ENCODE results near the gene NEXN.

DNA sequence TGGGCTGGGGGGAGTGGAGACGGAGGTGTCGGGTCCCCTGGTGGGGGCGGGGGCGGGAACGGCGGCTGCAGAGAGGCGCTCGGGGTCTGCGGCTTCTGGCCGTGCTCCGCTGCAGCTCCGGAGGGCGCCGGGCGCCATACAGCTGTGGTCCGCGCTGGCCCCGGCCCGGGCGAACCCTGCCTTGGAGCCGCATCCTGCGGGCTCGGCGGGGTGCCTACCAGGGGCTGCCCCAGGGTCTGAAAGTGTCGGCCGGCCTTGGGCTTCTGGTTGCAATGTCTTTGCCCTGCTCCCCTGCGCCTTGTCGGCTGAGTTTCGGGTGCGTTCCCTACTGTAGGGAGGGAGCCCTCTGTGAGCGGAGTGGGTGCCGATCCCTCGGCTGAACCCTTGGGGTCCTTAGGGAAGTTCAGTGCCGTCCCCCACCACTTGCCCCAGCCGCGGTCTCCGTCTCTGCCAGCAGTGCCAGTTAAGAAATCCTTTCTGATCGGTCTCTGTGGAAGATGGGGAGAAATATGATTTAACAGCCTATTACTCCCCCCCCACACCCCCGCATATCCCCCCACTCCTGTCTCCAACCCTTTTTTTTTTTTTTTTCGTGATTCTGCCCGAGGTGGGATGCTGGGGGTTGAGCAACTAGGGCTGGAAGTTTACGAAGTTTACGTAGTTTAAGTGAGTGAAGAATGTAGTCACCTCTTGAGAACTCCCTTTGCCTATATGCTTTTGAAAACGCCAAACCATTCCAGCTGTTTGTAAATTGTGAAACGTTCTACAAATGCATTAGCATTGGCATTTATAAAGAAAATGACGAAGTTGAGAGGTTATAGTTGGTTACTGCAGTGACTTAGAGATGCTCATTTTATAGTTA lies 588 bp downstream of the NEXN start:
- TF ChIP-seq CTCF (conservative IDR thresholded peaks at IDR 0.05; ENCODE audit: low read length) (no peak), EZH2phosphoT487 (IDR thresholded peaks at IDR 0.05; ENCODE audit: borderline replicate concordance, low read depth, low read length) (no peak)

Measured in OCI-LY7 (cell line).